Measurements from ENCODE around the gene ICA1.
"Not testable (repeated sequence)": the region's sequence is repeated elsewhere in the genome, so short reads cannot be mapped to it uniquely, and the experiment has no call there.

ICA1 gene

DNA sequence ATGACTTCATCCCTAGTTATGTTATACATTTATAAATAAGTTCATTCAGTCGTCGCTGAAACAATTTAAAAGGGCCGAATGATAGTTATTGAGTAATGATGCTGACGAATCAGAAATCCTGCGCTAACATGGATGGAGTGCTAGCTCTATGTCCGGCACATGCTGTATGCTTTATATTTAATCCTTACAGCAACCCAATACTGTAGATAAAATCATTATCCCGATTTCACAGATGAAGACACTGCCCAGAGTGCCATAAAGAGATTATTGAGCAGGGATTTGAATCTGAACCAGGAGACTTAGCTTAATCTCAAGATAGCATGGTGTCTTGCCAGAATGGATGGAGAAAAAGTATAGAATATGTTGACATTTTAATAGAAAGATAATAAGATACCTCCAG, 1.1 kb upstream of the ICA1 start:
- DNase-seq (ENCODE audit: low read depth in 2 of 2), result no peak

GRCh38 chr7:8260871-8261694, 884 bp downstream of the ICA1 start:
- no peak for DNase-seq (ENCODE audit: low read depth in 2 of 2)

- DNase-seq (ENCODE audit: low read depth in 2 of 2), result no peak
Measured at GRCh38 chr7:8259586-8260222, 2.3 kb downstream of the ICA1 start.

DNA sequence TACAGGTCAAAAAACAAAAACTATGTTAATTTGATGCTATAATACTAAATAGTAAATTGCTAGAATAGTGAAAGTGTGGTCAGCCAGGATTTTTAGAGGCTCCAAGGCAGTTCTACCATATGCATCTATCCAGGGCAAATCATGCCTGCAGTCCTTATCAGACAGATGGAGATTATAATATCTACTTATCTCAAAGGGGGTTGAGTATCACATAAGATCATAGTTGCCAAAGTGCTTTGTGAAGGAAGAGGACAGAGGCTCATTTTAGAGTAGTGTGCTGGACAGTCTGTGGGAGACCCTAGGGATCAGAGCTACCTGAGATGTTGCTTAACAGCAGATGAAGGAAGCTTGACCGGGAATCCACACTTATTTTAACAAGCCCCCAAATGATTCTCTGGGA, 3.2 kb downstream of the ICA1 start:
- no peak for DNase-seq (ENCODE audit: low read depth in 2 of 2)

- no peak for DNase-seq (ENCODE audit: low read depth in 2 of 2)
Measured at GRCh38 chr7:8258166-8258565, 3.8 kb downstream of the ICA1 start.

DNA sequence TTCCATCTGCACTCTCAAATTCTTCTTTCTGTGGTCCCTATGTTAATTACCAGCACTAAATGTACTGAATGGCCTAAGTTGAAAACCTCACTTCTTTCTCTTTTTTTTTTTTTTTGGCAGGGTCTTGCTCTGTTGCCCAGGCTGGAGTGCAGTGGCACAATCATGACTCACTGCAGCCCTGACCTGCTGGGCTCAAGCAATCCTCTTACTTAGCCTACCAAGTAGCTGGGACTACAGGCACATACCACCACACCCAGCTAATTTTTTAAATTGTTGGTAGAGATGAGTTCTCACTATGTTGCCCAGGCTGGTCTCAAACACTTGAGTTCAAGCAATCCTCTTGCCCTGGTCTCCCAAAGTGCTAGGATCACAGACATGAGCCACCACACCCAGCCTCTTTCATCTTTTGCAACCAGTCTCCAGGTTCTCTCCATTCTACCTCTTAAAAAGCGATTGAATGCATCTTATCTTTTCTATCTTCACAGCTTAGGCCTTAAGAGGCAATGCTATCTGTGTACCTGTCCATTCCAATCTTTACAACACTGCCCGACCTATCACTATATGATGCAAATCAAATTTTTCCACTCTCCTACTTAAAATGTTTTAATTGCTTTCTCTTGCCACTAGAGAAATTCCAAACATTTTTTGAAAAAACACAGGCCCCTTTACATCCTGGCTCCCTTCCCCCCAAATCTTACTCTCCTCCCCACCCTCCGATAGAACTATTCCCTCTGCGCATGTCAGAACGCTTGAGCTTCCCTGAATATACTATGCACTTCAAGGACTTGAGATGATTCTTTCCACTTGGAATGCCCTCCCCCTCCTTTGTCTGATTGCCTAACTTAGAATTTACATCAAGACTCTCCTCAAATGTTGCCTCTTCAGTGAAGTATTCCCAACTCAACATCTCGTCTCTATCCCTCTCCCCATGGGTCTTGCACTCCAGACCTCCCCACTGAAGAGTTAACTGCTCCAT, 6.0 kb downstream of the ICA1 start:
- no peak for DNase-seq (ENCODE audit: low read depth in 2 of 2)

DNA sequence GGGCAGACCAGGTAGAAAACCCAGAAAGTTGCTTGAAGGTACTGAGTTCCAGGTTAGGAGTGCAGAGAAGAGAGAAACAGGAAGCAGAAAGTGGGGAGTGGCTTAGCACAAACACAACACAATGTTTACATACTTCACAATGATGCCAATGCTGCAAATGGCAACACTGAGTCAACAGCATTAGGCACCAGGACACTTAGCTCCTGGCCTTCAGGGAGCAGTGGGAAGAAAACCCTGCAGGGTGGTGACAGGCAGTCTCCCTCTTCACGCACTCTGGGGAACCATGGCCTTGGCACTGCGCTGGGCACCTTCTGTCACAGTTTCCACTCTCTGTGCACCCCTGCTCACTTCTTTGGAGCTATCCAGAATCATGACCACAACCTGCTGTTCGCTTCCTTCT, 7.3 kb downstream of the ICA1 start:
- DNase-seq (ENCODE audit: low read depth in 2 of 2), result no peak

DNA sequence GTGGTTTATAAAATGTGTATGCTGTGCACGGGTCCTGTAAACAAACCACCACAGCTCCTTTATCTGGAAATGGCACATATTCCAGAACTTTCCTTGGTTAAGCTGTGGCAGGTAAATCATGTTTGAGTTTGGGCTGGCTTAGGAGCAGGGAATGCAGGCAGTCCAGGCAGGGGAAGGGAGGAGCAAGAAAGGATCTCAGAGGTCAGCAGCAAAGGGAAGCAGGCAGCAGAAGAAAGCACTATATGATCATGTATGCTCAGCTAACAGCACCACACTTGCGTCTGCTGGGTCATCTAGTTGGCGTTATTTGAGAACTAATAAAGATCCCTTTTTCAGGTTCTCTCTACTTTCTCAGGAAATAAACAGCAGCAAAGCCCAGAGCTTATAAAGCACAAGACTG, 7.8 kb downstream of the ICA1 start:
- no peak for DNase-seq (ENCODE audit: low read depth in 2 of 2)

- no peak for DNase-seq (ENCODE audit: low read depth in 2 of 2)
Measured at GRCh38 chr7:8251195-8251594, 10.8 kb downstream of the ICA1 start.

- DNase-seq (ENCODE audit: low read depth in 2 of 2), result no peak
Measured at GRCh38 chr7:8250547-8250946, 11.4 kb downstream of the ICA1 start.

GRCh38 chr7:8249121-8249520, 12.8 kb downstream of the ICA1 start:
- no peak for DNase-seq (ENCODE audit: low read depth in 2 of 2)

- DNase-seq (ENCODE audit: low read depth in 2 of 2), result no peak
Measured at GRCh38 chr7:8246020-8246419, 15.9 kb downstream of the ICA1 start.

DNA sequence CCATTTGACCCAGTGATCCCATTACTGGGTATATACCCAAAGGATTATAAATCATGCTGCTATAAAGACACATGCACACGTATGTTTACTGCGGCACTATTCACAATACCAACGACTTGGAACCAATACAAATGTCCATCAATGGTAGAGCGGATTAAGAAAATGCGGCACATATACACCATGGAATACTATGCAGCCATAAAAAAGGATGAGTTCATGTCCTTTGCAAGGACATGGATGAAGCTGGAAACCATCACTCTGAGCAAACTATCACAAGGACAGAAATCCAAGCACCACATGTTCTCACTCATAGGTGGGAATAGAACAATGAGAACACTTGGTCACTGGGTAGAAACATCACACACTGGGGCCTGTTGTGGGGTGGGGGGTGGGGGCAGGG, 16.9 kb downstream of the ICA1 start:
- not testable (repeated sequence) for DNase-seq (ENCODE audit: low read depth in 2 of 2)

GRCh38 chr7:8243059-8243458, 18.9 kb downstream of the ICA1 start:
- not testable (repeated sequence) for DNase-seq (ENCODE audit: low read depth in 2 of 2)

DNA sequence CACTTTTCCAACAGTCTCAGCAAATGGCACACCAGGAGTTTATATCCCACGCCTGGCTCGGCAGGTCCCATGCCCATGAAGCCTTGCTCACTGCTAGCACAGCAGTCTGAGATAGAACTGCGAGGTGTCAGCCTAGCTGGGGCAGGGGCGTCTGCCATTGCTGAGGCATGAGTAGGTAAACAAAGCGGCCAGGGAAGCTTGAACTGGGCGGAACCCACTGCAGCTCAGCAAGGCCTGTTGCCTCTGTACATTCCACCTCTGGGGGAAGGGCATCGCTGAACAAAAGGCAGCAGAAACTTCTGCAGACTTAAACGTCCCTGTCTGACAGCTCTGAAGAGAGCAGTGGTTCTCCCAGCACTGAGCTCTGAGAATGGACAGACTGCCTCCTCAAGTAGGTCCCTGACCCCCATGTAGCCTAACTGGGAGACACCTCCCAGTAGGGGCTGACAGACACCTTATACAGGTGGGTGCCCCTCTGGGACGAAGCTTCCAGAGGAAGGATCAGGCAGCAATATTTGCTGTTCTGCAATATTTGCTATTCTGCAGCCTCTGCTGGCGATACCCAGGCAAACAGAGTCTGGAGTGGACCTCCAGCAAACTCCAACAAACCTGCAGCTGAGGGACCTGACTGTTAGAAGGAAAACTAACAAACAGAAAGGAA, 22.1 kb downstream of the ICA1 start:
- not testable (repeated sequence) for DNase-seq (ENCODE audit: low read depth in 2 of 2)

DNA sequence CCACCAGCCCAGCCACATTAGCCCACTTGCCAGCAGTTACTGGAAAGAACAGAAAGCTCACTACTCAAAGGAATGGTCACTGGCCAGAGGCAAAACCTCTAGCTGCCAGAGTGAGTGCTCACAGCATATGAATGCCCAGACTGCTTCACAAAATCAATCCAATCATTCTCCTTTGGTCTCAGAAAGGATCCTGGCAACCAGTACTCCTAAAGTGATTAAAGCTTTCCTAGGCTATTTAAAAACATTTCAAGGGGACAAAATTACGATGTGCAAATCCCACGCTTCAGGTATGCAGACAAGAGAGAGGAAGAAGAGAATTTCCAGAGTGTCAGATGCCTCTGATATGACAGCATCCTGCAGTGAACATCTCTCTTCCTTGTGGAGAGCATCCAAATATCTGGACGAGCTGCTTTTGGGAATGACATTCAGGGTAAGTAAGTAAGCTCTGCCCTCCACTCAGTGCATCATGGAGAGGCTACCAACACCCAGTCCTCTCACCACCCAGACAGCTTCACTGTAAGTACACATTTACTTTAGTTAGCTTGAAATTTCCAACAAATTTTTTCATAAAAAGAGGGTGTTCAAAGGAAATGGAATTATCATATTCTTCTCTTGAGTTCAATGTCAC, 25.1 kb downstream of the ICA1 start:
- no peak for DNase-seq (ENCODE audit: low read depth in 2 of 2)

- no peak for DNase-seq (ENCODE audit: low read depth in 2 of 2)
Measured at GRCh38 chr7:8232999-8233847, 28.7 kb downstream of the ICA1 start.

- no peak for DNase-seq (ENCODE audit: low read depth in 2 of 2)
Measured at GRCh38 chr7:8229927-8230326, 32.0 kb downstream of the ICA1 start.

- DNase-seq (ENCODE audit: low read depth in 2 of 2), result no peak
Measured at GRCh38 chr7:8228766-8229674, 32.9 kb downstream of the ICA1 start.

Data from activated CD8-positive, alpha-beta memory T cell treated with anti-CD3 and anti-CD28 coated beads for 4 hours (primary cell).